Left lung (tissue), 10 donors: ENCODE measurements around the gene TEK. TPM values are rescaled to one million over a fixed set of nuclear protein-coding genes. Genes with fewer than 3 reads are reported as not detected.

ENCODE experiments used
- ATAC-seq: fragments of 200-7000 bp; cut with Tn5 transposase; one replicate; pipeline ENCODE4 v1.9.1; 2020; ENCODE audit warnings: moderate library complexity
- DNase-seq, 4 donors: peaks; one replicate each; pipeline ENCODE4 v3.0.0-alpha.2; 2013 to 2020
- H3K27ac ChIP-seq, 2 donors: fragments of 200-600 bp; sonication (generic) in 1 of 2; one replicate each; pipeline versions ENCODE4 v1.5.0 to v1.8.0; 2020 to 2021
- H3K27me3 ChIP-seq, 2 donors: fragments of 200-600 bp; sonication (generic) in 1 of 2; one replicate each; pipeline versions ENCODE4 v1.5.0 to v1.8.0; 2020 to 2021
- H3K36me3 ChIP-seq, 2 donors: fragments of 200-600 bp; sonication (generic) in 1 of 2; one replicate each; pipeline versions ENCODE4 v1.5.0 to v1.8.0; 2020 to 2021
- H3K4me1 ChIP-seq, 2 donors: fragments of 200-600 bp; one replicate each; pipeline ENCODE4 v1.8.0; 2021
- H3K4me3 ChIP-seq, 2 donors: fragments of 200-600 bp; sonication (generic) in 1 of 2; one replicate each; pipeline versions ENCODE4 v1.5.0 to v1.8.0; 2020 to 2021; ENCODE audit warnings: mild to moderate bottlenecking in 1 of 2
- H3K9me3 ChIP-seq, 2 donors: fragments of 200-600 bp; sonication (generic) in 1 of 2; one replicate each; pipeline versions ENCODE4 v1.5.0 to v1.8.0; 2020 to 2021
- CTCF ChIP-seq, 2 donors: fragments of 200-600 bp; sonication (generic) in 1 of 2; IDR thresholded peaks; one replicate each; pipeline versions ENCODE4 v1.5.0 to v1.8.0; 2021; ENCODE audit warnings: antibody characterized with exemption in 2 of 2
- intact Hi-C, 2 donors: fragments of 100-400 bp; cut with DNase I; formaldehyde crosslinking; loops; one replicate each; pipeline versions ENCODE4 v1.11.2 to v1.14.2; 2022
- polyA plus RNA-seq, 6 donors: library from polyadenylated mRNA; unstranded; fragments of 120-200 nt; gene quantifications; one replicate each; pipeline ENCODE4 v1.2.1, GENCODE V29; 2013; ENCODE audit not compliant: insufficient read length in 6 of 6
- total RNA-seq, 2 donors: library from RNA; stranded (reverse); fragmentation: NEBNext Ultra II Directional; extraction: Animal tissue kit (Norgen Biotek cat#: 25700); gene quantifications; one replicate each; pipeline ENCODE4 v1.2.1, GENCODE V29; 2021
- donor health status: DM: no; HTN: yes; CAD: no.
- donor health status: DM: no; HTN: no; CAD: no.

TEK gene
- total and polyA plus RNA-seq, 8 donors: 20.3 to 55.6 (median 42.1) TPM

GRCh38 chr9:27184556-27185351, 75.7 kb downstream of the TEK start:
- no peak overlapping the region for H3K4me3 ChIP-seq
- peaks cover 5 to 16% of the 10 kb centered on the region in 2 donors for H3K4me1 ChIP-seq
- H3K27me3 ChIP-seq: no peaks in the 10 kb centered on the region
- DNase-seq: no peak
- intact Hi-C loops: no loop called here
- no peaks in the 10 kb centered on the region for H3K36me3 ChIP-seq
- H3K27ac ChIP-seq: no peak overlapping the region
- no peaks in the 10 kb centered on the region for H3K9me3 ChIP-seq
- peak; percentile 74 for ATAC-seq
- TF ChIP-seq CTCF (IDR thresholded peaks at IDR 0.05): no peak

GRCh38 chr9:27188426-27188825, 79.4 kb downstream of the TEK start:
- TF ChIP-seq CTCF (IDR thresholded peaks at IDR 0.05): no peak
- no peak for DNase-seq
- Histone ChIP-seq H3K27me3 (no peaks in the 10 kb centered on the region), H3K27ac (no peak overlapping the region), H3K9me3 (no peaks in the 10 kb centered on the region), H3K36me3 (no peaks in the 10 kb centered on the region), H3K4me1 (peaks cover 5 to 14% of the 10 kb centered on the region in 2 donors), H3K4me3 (no peak overlapping the region)
- intact Hi-C loops: no loop called here
- ATAC-seq: no peak

- Histone ChIP-seq H3K9me3 (no peaks in the 10 kb centered on the region), H3K27me3 (no peaks in the 10 kb centered on the region), H3K4me3 (no peak overlapping the region), H3K27ac (no peak overlapping the region), H3K36me3 (no peaks in the 10 kb centered on the region), H3K4me1 (peaks cover 7 to 8% of the 10 kb centered on the region in 2 donors)
- ATAC-seq (no peak), DNase-seq (no peak)
- intact Hi-C loops: no loop called here
- no peak for TF ChIP-seq CTCF (IDR thresholded peaks at IDR 0.05)
Observed at GRCh38 chr9:27189426-27189825, 80.4 kb downstream of the TEK start.

GRCh38 chr9:27192291-27192960, 83.4 kb downstream of the TEK start:
- ATAC-seq (peak; percentile 25), DNase-seq (no peak)
- no peaks in the 10 kb centered on the region for H3K27me3 ChIP-seq
- peaks cover 3 to 5% of the 10 kb centered on the region in 2 donors for H3K4me1 ChIP-seq
- no peaks in the 10 kb centered on the region for H3K36me3 ChIP-seq
- H3K9me3 ChIP-seq: no peaks in the 10 kb centered on the region
- H3K4me3 ChIP-seq: no peak overlapping the region
- no peak overlapping the region for H3K27ac ChIP-seq
- TF ChIP-seq CTCF (IDR thresholded peaks at IDR 0.05): no peak
- intact Hi-C loops: no loop called here

GRCh38 chr9:27193886-27194285, 84.9 kb downstream of the TEK start:
- DNase-seq: no peak
- TF ChIP-seq CTCF (IDR thresholded peaks at IDR 0.05): no peak
- H3K4me3 ChIP-seq: no peak overlapping the region
- intact Hi-C loops: no loop called here
- H3K27me3 ChIP-seq: no peaks in the 10 kb centered on the region
- no peak for ATAC-seq
- H3K36me3 ChIP-seq: no peaks in the 10 kb centered on the region
- H3K27ac ChIP-seq: no peak overlapping the region
- no peaks in the 10 kb centered on the region for H3K9me3 ChIP-seq
- H3K4me1 ChIP-seq: peaks cover 3 to 5% of the 10 kb centered on the region in 2 donors
